WI38 (cell line): ENCODE results near the gene SIGLEC12.

Source experiments
- H3K4me3 ChIP-seq: 2 replicates; pipeline ENCODE4 v1.5.1; 2011; ENCODE audit warnings: low read depth, mild to moderate bottlenecking, control low read depth, low read length
- TF ChIP-seq, protein P1 (sequence below): IDR thresholded peaks from 2 replicates; pipeline ENCODE4 v1.5.1; 2012; ENCODE audit warnings: low read depth, mild to moderate bottlenecking, control low read depth, low read length

Gene SIGLEC12

DNA sequence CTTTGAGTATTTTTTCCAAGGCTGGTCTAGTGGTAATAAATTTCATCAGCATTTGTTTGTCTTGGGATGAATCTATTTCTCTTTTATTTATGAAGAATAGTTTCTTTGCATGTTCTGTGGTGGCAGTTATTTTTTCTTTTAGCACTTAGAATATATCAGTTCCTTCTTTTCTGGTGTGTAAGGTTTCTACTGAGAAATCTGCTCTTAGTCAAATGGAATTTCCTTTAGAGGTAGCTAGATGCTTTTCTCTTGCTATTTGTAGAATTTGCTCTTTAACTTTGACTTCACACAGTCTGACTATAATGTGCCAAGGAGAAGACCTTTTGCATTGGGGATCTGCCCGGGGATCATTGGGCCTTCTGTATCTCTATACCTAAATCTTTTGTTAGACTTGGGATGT lies 33.9 kb upstream of the SIGLEC12 start:
- TF ChIP-seq, protein P1, sequence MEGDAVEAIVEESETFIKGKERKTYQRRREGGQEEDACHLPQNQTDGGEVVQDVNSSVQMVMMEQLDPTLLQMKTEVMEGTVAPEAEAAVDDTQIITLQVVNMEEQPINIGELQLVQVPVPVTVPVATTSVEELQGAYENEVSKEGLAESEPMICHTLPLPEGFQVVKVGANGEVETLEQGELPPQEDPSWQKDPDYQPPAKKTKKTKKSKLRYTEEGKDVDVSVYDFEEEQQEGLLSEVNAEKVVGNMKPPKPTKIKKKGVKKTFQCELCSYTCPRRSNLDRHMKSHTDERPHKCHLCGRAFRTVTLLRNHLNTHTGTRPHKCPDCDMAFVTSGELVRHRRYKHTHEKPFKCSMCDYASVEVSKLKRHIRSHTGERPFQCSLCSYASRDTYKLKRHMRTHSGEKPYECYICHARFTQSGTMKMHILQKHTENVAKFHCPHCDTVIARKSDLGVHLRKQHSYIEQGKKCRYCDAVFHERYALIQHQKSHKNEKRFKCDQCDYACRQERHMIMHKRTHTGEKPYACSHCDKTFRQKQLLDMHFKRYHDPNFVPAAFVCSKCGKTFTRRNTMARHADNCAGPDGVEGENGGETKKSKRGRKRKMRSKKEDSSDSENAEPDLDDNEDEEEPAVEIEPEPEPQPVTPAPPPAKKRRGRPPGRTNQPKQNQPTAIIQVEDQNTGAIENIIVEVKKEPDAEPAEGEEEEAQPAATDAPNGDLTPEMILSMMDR: no peak
- H3K4me3 ChIP-seq: no peak overlapping the region

DNA sequence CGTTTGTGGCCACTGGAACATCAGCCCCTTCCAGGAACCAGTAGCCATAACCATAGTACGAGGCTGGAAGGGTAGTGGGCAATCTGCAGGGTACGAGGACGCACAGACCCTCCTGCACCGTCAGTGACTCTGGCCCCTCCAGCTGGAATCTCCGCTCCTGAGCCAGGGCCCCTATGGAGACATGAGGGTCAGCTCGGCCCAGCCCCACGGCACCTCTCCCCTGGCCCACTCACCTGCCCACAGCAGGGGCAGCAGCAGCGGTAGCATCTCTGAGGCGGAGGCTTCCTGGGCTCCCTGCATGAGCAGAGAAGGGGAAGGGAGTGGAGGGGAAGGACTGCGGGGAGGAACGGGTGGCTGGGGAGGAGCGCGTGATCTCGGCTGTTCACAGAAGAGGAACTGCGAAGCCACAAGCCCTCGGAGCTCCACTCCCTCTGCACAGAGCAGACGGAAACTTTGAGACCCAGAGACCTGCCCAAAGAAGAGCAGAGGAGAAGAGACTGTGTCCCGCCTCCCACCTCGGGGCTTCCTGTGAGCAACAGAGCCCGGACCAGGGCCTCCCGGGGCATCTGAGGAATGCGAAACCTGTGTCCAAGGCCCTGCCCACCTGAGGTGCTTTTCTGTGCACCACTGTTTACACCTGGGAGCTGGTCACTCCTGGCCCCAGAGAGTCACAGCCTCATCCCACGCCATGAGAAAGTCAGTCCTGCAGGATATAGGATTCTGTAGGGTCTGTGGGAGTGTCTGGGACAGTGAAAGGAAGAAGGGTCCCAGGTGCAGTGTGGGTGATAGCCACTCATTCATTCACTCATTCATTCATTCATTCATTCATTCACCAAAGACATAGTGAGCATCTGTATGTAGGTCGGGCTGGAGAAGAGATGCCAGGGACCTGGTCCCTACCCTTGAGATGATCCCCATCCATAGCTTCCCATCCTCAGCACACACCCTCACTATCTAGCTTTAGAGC lies 30.0 kb upstream of the SIGLEC12 start, which contains the start of gene SIGLEC6:
TSS of gene SIGLEC6 (minus strand) at position 322 of the 967 bp plus-strand sequence. CDS start at position 300, 22 bp downstream.
- no peak within 1 kb of the TSS for H3K4me3 ChIP-seq
- TF ChIP-seq, protein P1: no peak

DNA sequence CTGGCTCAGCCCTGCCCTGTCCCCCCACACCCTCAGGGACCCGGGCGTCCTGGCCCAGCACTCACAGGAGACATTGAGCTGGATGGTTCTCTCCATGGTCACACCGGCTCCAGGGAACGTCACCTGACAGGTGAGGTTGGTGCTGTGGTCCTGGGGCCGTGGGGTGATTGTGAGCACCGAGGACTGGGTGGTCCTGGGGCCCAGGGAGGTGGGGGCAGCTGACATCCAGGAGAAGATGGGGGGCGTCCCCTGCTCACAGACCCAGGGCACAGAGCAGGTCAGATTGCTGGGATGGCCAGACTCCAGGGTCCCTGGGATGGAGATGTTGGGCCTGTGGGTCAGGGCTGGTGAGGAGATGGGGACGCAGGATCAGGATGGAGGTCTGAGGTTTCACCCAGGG lies 29.0 kb upstream of the SIGLEC12 start:
- TF ChIP-seq, protein P1: no peak

DNA sequence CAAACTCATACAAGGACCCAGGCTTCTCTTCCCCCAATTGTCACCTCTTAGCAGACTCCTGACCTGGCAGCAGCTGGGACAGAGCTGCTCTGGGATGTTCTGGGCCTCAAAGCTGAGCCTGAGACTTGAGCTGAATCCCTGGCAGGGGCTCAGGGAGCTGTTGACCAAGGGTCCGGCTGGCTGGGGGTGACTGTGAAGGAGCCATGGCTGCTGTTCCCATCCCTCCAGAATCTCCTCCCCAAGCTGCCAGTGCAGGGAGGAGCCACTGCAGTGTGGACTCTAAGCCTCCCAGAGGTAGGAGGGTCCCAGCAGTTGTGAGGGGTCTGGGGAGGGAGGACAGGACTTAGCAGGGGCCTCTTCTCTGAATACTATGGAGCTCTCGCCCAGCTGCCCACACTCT lies 27.7 kb upstream of the SIGLEC12 start:
- H3K4me3 ChIP-seq: no peak overlapping the region
- TF ChIP-seq, protein P1: no peak

More for the DNA sequence above, 29.0 kb upstream of the SIGLEC12 start:
- H3K4me3 ChIP-seq: no peak overlapping the region

DNA sequence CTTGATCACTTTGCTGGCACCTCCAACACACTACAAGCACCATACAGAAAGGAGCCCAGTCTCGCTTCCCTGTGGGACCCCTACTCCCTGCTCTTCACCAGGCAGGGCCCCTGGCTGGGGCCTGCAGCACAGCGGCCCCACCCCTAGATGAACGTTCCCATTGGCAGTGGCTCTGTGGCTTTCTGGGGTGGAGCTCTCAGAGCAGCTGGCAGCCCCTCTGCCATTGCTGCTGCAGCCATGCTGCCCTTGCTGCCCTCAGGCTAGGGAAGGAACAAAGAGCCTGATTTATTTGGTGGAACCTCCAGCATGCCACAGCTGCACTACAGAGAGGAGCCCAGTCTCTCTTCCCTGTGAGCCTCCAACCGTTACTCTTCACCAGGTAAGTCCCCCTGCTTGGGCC lies 24.1 kb upstream of the SIGLEC12 start:
- TF ChIP-seq, protein P1: no peak

DNA sequence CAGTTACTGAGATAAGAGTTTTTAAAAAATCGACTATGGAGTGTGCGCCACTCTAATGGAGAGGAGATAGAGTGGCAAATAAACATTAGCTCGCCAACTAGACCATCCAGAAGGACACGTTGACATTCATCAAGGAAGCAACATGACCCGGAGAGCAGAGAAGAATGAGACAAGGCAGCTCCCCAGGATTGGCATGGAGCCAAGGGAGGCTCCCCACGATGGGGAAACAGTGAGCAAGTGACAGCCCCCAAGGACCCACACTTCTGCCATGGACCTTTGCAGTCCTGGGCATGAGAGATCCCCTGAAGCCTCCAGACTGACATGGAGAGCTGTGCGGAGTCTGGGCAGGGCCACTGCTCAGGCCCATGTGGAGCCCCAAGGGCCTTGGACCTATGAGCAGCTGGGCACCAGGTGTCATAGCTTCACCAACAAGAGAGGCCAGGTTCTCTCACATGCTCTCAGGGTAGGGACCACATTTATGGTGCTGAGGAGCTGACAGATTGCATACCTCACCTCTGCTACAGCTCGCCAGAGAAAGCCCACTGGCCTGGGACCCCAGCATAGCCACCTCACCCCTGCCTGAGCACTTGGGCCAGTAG lies 23.2 kb upstream of the SIGLEC12 start:
- no peak overlapping the region for H3K4me3 ChIP-seq
- TF ChIP-seq, protein P1: no peak

More for the DNA sequence above, 24.1 kb upstream of the SIGLEC12 start:
- H3K4me3 ChIP-seq: no peak overlapping the region

DNA sequence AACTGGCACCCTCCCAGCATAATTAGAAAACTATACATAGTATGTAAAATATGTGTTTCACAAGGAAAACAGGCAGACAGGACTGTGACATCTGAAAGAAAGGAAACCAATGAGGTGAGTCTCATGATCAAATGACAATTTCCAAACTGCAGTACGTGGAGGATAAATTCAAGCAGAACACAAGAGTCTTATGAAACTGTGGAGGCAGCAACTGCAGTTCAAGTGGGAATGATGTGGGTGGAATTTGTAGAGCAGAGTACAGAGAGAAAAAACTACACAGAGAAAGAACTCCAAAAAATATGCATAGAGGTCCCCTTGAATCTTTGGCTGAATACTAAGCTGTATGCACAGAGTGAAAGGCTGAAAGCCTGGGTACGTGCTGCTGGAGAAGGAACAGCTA lies 20.2 kb upstream of the SIGLEC12 start:
- TF ChIP-seq, protein P1: no peak
- H3K4me3 ChIP-seq: no peak overlapping the region
